ENCODE results near the gene KNCN. TPM values are rescaled to one million over a fixed set of nuclear protein-coding genes. Genes with fewer than 3 reads are reported as not detected.

KNCN gene
- total and polyA plus RNA-seq, 10 of the 15 experiments (the other 5 are each of a cell fraction or from before 2014, with no cell fraction given): not detected

- Histone ChIP-seq H3K27ac (ENCODE audit: control insufficient read depth, insufficient read depth) (no peak overlapping the region), H4K20me1 (ENCODE audit: control insufficient read depth, insufficient read depth) (no peaks in the 10 kb centered on the region), H3K9ac (ENCODE audit: control insufficient read depth, insufficient read depth, low read length) (no peak overlapping the region), H3K4me2 (ENCODE audit: control insufficient read depth, insufficient read depth) (no peak overlapping the region), H2AFZ (ENCODE audit: control insufficient read depth, low read depth, low read length) (no peak overlapping the region), H3K4me1 (ENCODE audit: control insufficient read depth, insufficient read depth, low read length) (no peaks in the 10 kb centered on the region; the same call in 1 of the 2 replicates), H3K9me3 (replicated peaks; ENCODE audit: control insufficient read depth, insufficient read depth, low read length) (no peaks in the 10 kb centered on the region), H3K36me3 (ENCODE audit: control insufficient read depth in 2 of 2, insufficient read depth in 2 of 2, low read length in 1 of 2) (peaks cover 2 to 37% of the 10 kb centered on the region in 2 experiments), H3K4me3 (no peak overlapping the region), H3K27me3 (replicated peaks in 1 of 2; ENCODE audit: control insufficient read depth in 2 of 2, insufficient read depth in 2 of 2, low read length in 1 of 2) (no peaks in the 10 kb centered on the region), H3K79me2 (ENCODE audit: control insufficient read depth, insufficient read depth, low read length) (no peaks in the 10 kb centered on the region)
- DNase-seq (ENCODE audit: low read depth, low spot score): no peak
- POLR2A ChIA-PET: no interaction called here
- BruUV-seq (replicated peaks): no TSS peak
- in situ Hi-C loops (cut with MboI) (no loop called here), intact Hi-C loops (cut with micrococcal nuclease; ENCODE audit: unreplicated experiment) (no loop called here)
- no peak for FAIRE-seq
- RAD21 ChIA-PET (ENCODE audit: unreplicated experiment): no interaction called here
- CTCF ChIA-PET: no interaction called here
- 89% methylated on average over 5 of the region's 5 CpGs for WGBS (ENCODE audit: insufficient coverage, insufficient replicate concordance, low lambda C conversion rate, missing lambda C conversion rate)
- ATAC-seq: no peak
- SMC1A ChIA-PET (ENCODE audit: uncharacterized antibody, unreplicated experiment): interaction anchor here (1.1 kb wide), 1 partner anchor 97 kb away, joined by 3 read pairs; no protein-coding TSS in a partner anchor
- TF ChIP-seq ASH2L (IDR thresholded peaks at IDR 0.05; ENCODE audit: borderline replicate concordance, low read depth): no peak
- TF ChIP-seq CUX1 (IDR thresholded peaks at IDR 0.05; ENCODE audit: insufficient replicate concordance, low read depth, low read length): no peak
- no peak for TF ChIP-seq PRDM15 (CRISPR knock-in tag; IDR thresholded peaks at IDR 0.05)
- TF ChIP-seq RB1 (IDR thresholded peaks at IDR 0.05; ENCODE audit: borderline replicate concordance): no peak
- no peak for TF ChIP-seq KAT2A (conservative IDR thresholded peaks at IDR 0.05; ENCODE audit: control insufficient read depth, low read depth, low read length)
- no peak for TF ChIP-seq ATF3 (IDR thresholded peaks at IDR 0.05; ENCODE audit: borderline replicate concordance, extremely low read depth, low read depth, low read length)
- no peak for TF ChIP-seq HDAC2 (IDR thresholded peaks at IDR 0.05)
- no peak for TF ChIP-seq ZNF217 (IDR thresholded peaks at IDR 0.05)
- TF ChIP-seq HSF1 (IDR thresholded peaks at IDR 0.05; ENCODE audit: low read depth, low read length): no peak
- TF ChIP-seq SKIL (IDR thresholded peaks at IDR 0.05; ENCODE audit: low read depth, poor library complexity, severe bottlenecking): no peak
- TF ChIP-seq BMI1 (IDR thresholded peaks at IDR 0.05; ENCODE audit: borderline replicate concordance): no peak
Measured at GRCh38 chr1:46583494-46583893, 32.0 kb upstream of the KNCN start.
